CD4-positive, alpha-beta T cell treated with Interferon gamma for 1 hour (primary cell): ENCODE measurements around the gene HPSE2.
"Not testable (repeated sequence)": the region's sequence is repeated elsewhere in the genome, so short reads cannot be mapped to it uniquely, and the experiment has no call there.

Experiments used
- DNase-seq: peaks from one replicate; pipeline ENCODE4 v3.0.0-alpha.2; 2020

HPSE2 gene

GRCh38 chr10:99143651-99144050 lies 92.0 kb downstream of the HPSE2 start:
- DNase-seq: no peak

DNA sequence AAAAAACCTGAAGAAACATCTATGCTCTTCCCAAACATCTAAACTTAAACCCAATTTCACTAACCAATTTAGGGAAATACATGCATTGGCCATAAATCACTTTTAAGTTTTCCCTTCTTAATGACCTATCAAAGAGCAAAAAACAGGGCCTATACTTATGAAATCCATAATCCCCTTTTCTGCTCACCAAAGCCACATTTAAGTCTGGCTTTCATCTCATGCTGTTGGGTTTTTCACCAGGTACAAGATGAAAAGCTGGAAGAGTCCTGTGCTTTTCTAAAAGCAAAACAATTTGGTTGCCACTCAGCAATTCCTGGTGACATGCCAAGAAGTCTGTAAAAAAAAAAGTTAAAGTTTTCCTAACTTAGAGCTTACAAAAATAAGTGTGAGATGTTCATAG lies 92.6 kb downstream of the HPSE2 start:
- no peak for DNase-seq

GRCh38 chr10:99132897-99133296 lies 102.8 kb downstream of the HPSE2 start:
- DNase-seq: not testable (repeated sequence)

DNA sequence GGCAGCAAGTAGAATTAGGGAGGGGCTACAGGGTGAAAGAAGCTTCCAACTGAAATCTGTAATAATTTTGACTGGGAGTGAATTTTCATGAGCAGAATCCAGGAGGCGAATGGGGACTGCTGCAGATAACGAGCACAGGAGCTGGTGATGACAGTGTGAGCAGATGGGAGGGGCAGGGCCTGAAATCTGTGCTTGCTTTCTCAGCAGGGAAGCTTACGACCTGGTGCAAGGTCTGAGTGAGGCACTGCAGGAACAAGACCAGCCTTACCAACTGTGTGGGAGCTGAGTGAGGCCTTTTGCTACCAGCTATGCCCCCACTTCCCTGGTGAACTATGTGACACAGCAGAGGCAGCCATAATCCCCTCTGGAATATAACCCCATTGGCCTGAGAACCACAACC lies 109.8 kb downstream of the HPSE2 start:
- no peak for DNase-seq

GRCh38 chr10:99124376-99124775 lies 111.3 kb downstream of the HPSE2 start:
- no peak for DNase-seq

DNA sequence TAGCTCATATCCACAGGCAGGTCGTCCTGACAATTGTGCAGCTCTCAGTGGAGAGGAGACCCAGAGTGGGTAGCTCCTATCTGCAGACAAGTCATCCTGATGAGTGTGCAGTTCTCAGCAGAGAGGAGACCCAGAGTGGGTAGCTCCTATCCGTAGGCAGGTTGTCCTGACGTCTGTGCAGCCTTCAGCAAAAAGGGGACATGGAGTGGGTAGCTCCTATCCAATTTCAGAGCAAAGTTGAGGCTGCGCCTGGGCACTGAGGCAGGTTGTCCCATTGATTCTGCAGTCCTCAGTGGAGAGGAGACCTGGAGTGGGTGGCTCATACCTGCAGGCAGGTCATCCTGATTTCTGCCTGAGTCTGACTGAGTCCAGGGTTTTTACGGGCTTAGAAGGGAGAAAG lies 111.8 kb downstream of the HPSE2 start:
- no peak for DNase-seq

- DNase-seq: no peak
Observed at GRCh38 chr10:99123336-99123735, 112.3 kb downstream of the HPSE2 start.

DNA sequence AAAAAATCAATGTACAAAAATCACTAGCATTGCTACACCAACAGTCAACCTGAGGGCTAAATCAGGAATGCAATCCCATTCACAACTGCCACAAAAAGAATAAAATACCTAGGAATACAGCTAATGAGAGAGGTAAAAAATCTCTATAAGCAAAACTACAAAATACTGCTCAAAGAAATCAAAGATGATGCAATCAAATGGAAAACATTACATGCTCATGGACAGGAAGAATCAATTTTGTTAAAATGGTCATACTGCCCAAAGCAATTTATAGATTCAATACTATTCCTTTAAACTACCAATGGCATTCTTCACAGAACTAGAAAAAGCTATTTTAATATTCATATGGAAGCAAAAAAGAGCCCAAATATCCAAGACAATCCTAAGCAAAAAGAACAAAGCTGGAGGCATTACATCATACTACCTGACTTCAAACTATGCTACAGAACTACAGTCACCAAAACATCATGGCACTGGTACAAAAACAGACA lies 116.3 kb downstream of the HPSE2 start:
- DNase-seq: no peak

DNA sequence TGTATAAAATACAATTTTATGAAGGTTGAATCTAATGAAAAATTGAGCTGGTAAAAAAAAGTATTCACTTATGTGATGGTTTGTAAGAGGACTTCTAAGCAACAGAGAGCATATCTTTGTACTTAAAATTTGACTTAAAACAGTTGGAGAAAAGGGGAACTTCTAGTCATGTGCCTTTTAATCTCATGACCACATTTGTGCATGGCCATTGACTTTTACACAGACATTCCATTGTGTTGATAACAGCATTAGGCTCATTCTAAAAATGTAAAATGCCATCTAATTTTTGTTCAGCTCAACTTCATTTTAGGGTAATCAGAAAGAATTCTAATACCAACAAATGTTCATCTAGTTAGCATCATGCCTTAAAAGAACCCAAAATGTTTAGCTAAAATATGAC lies 119.9 kb downstream of the HPSE2 start:
- DNase-seq: no peak

DNA sequence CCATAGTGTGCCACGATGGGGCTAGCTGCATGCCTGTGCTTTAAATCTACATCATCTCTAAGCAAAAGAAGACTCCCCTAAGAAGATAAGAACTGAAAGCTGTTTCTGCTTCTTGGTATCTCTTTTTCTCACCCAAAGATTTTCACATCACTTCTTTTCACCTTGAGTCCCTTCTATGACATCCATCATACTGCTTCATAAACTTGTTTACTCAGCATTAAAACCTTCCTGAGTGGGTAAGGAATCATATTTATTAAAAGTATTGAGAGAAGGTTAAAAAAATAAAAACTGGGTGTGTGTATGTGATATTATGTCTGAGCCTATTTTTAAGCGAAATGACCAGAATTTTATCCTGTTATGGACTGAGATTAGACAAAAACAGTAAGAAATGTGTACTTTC lies 150.3 kb downstream of the HPSE2 start:
- DNase-seq: no peak

- no peak for DNase-seq
Observed at GRCh38 chr10:99084161-99084560, 151.5 kb downstream of the HPSE2 start.

DNA sequence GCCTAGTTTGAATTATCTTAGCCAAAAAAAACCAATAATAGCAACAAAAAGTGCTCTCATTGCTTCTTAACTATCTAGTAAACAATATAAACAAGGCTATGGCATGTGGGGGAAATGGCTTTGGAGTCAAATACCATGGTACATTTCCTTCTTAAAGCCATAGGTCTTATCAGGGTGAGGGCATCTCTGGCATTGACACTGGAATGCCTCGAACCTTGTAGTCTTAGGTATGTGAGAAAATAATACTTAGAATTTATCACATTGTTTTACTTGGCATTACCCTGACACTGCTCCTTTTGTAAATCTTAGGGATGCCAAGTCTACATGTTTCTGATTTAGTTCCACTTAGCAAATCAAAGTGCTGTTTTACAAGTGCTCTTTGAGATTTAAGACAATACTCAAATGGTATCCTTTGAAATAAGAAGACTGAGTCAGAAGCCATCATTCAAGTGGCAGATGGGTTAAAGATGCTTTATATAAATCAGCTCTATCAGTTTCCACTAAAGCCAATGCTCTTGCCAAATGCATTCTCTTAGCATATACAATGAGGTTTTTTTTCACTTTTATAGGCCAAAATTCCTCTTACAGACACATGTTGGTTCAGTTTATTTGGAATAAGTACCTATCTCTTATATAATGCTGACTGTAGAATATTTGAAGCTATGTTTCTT lies 155.2 kb downstream of the HPSE2 start:
- no peak for DNase-seq

- no peak for DNase-seq
Observed at GRCh38 chr10:99062591-99062990, 173.1 kb downstream of the HPSE2 start.

GRCh38 chr10:99058762-99059161 lies 176.9 kb downstream of the HPSE2 start:
- no peak for DNase-seq

GRCh38 chr10:99057936-99058690 lies 177.5 kb downstream of the HPSE2 start:
- DNase-seq: no peak

DNA sequence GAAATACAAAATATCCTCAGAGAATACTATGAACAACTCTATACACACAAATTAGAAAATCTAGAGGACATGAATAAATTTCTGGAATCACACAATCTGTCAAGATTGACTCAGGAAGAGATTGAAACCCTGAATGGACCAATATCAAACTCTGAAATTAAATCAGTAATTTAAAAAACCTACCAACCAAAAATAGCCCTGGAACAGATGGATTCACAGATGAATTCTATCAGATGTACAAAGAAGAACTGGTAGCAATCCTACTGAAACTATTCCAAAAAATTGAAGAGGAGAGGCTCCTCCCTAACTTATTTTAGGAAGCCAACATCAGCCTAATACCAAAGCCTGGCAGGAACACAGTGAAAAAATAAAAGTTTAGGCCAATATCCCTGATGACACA lies 190.0 kb downstream of the HPSE2 start:
- no peak for DNase-seq

- no peak for DNase-seq
Observed at GRCh38 chr10:99042051-99042771, 193.4 kb downstream of the HPSE2 start.

DNA sequence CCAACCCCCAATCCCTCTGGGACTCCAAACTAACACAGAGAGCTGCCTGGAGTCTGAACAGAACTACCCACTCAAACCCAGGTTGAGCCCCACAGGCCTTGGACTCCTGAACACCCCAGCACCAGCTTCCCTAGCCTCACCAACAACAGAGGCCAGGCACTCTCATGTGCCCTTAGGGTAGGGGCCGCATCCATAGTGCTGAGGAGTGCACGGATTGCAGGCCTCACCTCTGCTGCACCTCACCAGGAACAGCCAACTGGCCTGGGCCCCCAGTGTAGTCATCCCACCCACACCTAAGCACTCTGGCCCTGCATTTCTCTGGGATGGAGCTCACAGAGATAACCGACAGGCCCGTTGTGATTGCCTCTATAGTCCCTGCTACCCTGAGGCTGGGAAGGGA lies 194.2 kb downstream of the HPSE2 start:
- no peak for DNase-seq

DNA sequence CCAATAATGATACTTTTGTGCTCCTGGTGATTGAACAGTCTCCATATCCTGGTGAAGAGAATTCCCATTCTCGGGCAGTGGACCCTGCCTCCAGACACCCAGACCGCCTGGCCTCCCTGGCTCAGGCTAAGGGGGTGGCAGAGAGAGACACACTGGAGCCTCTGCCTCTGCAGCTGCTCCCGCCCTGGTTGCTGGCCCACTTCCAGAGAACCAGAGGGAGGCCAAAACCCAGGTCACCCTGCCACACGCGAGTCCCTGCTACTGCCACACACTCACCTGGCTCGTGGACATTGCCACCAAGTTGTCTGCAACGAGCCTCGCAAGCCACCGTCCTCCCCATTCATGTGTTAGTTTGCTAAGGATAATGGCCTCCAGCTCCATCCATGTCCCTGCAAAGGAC lies 221.8 kb downstream of the HPSE2 start:
- DNase-seq: no peak

DNA sequence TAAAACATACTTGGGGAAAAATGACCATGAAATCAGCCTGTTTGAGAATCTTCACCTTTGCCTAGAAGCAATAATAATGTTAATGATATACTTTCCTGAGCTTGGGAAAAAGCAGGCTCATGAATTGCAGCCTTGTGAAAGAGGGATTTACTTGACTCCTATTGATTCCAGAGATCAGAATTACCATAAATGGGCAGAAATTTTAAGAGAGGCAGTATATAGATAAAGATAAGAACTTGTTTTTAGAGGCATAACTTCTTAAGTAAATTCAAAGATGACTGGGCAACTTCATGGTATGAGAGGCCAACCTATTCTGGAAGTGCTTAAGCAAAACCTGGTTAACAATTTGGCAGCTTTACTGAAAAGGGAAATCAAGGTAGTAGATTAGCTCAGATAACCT lies 225.4 kb downstream of the HPSE2 start:
- DNase-seq: no peak

GRCh38 chr10:99008054-99008453 lies 227.6 kb downstream of the HPSE2 start:
- no peak for DNase-seq

- no peak for DNase-seq
Observed at GRCh38 chr10:99007457-99007856, 228.2 kb downstream of the HPSE2 start.

GRCh38 chr10:99005254-99005653 lies 230.4 kb downstream of the HPSE2 start:
- no peak for DNase-seq

- no peak for DNase-seq
Observed at GRCh38 chr10:99004738-99005137, 230.9 kb downstream of the HPSE2 start.
